ENCODE results near the gene PSMC3. TPM values are rescaled to one million over a fixed set of nuclear protein-coding genes. Genes with fewer than 3 reads are reported as not detected.

Gene PSMC3
- total RNA-seq, 1 donor: 150 TPM

DNA sequence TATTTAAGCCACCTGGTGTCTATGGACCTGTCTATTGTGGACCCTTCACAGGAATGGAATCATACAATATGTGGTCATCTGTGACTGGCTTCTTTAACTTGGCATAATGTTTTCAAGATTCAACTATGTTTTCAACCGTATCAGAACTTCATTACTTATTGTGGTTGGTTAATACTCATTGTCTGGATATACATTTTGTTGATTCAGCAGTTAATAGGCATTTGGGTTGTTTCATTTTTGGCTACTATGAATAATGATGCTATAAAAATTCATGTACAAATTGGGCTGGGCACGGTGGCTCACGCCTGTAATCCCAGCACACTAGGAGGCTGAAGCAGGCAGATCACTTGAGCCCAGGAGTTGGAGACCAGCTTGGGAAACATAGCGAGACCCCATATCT is 25.2 kb upstream of the PSMC3 start:
- no peak overlapping the region for H3K4me3 ChIP-seq (ENCODE audit: low read depth, low read length)
- DNase-seq (ENCODE audit: low read depth): no peak
- TF ChIP-seq, protein P1, sequence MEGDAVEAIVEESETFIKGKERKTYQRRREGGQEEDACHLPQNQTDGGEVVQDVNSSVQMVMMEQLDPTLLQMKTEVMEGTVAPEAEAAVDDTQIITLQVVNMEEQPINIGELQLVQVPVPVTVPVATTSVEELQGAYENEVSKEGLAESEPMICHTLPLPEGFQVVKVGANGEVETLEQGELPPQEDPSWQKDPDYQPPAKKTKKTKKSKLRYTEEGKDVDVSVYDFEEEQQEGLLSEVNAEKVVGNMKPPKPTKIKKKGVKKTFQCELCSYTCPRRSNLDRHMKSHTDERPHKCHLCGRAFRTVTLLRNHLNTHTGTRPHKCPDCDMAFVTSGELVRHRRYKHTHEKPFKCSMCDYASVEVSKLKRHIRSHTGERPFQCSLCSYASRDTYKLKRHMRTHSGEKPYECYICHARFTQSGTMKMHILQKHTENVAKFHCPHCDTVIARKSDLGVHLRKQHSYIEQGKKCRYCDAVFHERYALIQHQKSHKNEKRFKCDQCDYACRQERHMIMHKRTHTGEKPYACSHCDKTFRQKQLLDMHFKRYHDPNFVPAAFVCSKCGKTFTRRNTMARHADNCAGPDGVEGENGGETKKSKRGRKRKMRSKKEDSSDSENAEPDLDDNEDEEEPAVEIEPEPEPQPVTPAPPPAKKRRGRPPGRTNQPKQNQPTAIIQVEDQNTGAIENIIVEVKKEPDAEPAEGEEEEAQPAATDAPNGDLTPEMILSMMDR (IDR thresholded peaks at IDR 0.05; ENCODE audit: insufficient read depth, low read depth, low read length): no peak

DNA sequence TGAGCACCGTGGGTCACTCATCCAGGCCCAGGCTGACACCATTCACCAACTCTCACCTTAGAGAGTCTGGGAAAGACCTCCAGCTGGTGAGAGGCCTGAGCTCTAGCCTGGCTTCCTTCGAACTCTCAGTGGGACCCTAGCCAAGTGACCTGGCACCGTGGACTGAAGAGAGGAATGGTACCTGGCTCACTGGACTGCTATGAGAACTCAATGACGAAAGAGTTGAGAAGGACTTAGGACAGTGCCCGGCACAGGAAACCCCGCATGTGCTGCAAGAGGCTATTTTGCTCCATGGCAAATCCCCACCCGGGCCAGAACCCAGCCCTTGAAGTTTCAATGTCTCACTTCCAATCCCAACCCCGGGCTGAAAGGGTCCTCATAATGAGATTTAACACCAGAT is 23.3 kb upstream of the PSMC3 start:
- no peak overlapping the region for H3K4me3 ChIP-seq (ENCODE audit: low read depth, low read length)
- no peak for DNase-seq (ENCODE audit: low read depth)
- TF ChIP-seq, protein P1 (IDR thresholded peaks at IDR 0.05; ENCODE audit: insufficient read depth, low read depth, low read length): no peak

DNA sequence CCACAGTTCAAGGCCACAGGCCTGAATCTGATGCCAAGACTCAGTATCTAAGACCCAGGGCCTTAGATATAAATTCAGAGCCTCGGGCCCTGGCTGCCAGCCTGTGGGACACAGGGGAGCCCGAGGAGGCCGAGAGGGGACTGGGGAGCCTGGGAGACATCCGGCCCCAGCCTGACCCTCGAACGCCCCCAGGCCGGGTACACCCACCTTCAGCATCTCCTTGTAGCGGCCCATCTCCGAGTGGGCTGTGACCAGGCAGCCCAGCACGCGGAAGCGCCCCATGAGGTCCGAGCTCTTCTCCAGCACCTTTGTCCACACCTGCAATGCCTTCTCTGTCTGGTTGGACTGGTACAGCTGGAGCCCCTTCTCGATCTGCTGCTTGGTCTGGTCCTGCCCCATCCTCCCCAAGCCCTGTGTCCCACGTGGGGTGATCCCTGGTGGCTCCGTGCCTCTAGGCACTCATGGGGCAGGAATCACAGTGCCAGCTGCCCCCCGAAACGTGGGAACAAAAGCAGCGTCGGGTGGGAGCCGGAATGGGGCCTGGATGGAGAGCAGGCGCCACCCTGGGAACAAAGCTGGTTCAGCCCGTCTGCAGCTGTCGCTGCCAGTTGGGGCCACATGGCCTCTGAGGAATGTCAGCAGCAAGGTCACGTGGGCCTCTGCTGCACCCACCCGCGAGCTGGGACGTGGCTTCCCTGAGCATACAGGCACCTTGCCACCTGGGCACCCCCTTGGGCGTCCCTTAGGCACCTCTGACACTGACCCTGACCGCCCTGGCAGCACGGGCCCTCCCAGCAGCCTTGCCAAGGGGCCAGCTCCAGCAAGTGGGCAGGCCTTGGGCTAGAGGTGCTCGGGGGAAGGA is 22.6 kb upstream of the PSMC3 start, which contains the start of gene RAPSN:
Gene RAPSN, minus strand, starts transcription at position 571 of the 862 bp plus-strand sequence. Its CDS starts 172 bp downstream, at position 399.
- DNase-seq (ENCODE audit: low read depth): no peak
- H3K4me3 ChIP-seq (ENCODE audit: low read depth, low read length): no peak within 1 kb of the TSS
- TF ChIP-seq, protein P1 (IDR thresholded peaks at IDR 0.05; ENCODE audit: insufficient read depth, low read depth, low read length): no peak

DNA sequence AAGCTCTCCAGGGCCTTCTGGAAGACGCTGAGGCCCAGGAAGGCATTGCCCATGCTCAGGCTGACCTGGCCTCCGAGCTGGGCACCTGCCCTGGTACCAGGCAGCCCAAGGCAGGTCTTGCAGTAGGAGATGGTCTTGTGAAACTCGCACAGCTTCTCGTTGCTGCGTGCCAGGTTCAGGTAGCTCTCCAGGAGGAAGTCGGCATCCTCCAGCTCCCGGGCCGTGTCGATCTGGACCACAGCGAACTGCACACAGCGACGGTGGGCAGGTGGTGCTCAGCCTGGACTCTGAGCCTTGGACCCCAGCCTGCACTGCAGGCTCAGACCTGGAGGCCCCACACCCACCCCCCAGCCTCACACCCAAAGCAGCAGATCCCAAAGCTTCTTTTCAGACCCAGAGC is 21.7 kb upstream of the PSMC3 start:
- no peak overlapping the region for H3K4me3 ChIP-seq (ENCODE audit: low read depth, low read length)
- no peak for DNase-seq (ENCODE audit: low read depth)
- TF ChIP-seq, protein P1 (IDR thresholded peaks at IDR 0.05; ENCODE audit: insufficient read depth, low read depth, low read length): no peak

DNA sequence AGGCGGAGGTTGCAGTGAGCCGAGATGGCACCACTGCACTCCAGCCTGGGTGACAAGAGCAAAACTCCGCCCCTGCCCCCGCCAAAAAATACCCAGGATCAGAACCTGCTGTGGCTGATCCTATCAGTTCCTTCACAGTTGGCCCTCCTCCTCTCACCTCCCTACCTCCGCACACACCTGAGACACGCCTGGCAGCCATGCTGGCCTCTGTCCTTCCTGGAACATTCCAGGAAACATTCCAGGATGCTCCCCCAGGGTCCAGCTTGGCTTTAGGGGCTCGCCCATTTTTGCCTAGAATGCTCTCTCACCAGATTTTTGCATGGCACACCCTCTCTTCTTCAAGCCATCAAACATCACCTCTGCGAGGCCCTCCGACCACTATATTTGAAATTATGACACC is 20.6 kb upstream of the PSMC3 start:
- no peak for DNase-seq (ENCODE audit: low read depth)
- H3K4me3 ChIP-seq (ENCODE audit: low read depth, low read length): no peak overlapping the region

DNA sequence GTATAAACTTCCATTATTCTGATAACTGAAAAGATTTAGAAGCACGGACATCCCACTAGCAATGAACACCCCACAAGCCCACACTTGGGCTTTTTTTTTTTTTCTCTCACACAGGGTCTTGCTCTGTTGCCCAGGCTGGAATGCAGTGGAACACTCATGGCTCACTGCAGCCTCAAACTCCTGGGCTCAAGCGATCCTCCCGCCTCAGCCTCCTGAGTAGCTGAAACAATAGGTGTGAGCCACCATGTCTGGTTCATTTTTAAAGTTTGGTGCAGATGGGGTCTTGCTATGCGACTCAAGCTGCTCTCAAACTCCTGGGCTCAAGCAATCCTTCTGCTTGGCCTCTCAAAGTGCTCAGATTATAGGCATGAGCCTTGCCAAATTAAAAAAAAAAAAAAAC is 19.6 kb upstream of the PSMC3 start:
- TF ChIP-seq, protein P1 (IDR thresholded peaks at IDR 0.05; ENCODE audit: insufficient read depth, low read depth, low read length): no peak
- no peak for DNase-seq (ENCODE audit: low read depth)
- H3K4me3 ChIP-seq (ENCODE audit: low read depth, low read length): no peak overlapping the region

More for the DNA sequence above, 20.6 kb upstream of the PSMC3 start:
- TF ChIP-seq, protein P1 (IDR thresholded peaks at IDR 0.05; ENCODE audit: insufficient read depth, low read depth, low read length): no peak

Measured in fibroblast of villous mesenchyme (primary cell).